Measurements from ENCODE around the gene RTCB. TPM values are rescaled to one million over a fixed set of nuclear protein-coding genes. Genes with fewer than 3 reads are reported as not detected.

RTCB gene
- total RNA-seq, 1 experiment from 2014 or later, result 110 TPM

DNA sequence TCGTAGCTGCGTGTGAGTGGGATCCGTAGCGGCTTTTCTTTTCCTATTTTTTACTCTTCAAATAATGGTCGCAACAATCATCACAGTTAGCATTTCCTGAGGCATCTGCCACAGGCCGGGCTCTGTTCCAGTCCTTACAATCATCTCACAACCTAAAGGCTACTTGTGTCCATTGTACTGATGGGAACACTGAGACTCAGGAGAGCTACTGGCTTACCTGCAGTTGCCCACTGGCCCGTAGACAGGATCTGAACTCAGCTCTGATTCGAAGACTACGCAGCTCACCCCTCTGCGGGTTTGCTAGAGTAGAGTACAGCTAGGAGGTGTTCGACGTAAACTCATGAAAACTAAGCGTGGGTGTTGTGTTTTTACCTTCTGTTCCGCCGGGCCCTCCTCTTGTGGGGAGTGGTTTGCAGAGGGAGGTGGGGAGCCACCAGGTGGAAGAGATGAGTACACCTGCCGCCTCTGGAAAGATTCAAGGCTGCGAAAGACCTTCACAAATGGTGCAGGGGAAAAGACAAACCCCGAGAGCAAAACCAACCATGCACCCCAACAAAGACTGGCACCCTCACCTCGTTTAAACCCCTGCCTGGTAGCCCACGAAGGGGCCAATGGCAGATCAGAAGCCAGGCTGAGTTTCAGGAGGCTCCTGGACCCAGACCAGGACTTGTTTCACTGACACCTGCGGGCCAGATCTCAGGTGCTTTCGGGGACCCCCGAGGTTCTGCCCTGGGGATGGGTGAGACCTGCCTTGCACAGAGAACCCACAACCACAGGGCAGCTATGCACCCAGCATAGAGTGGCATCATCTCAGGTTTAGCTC lies 72.6 kb downstream of the RTCB start:
- no peak for DNase-seq (ENCODE audit: low spot score)

DNA sequence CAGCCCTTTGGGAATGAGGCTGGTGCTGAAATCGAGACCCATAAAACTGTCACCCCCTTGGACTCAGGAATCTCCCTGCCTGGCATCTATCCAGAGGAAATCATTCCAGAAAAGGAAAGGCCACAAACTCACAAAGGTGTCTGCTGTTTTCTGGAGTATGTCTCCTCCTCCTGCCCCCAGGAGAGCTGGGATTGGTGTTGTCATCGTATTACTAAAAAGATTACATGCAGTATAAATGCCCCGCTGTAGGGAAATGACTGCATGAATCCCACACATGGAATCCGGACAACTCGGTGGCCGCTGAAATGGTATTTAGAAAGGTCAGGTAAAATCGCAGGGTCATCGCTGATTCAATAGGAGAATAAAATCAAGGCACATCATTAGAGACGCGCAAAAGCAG lies 73.3 kb downstream of the RTCB start:
- no peak for DNase-seq (ENCODE audit: low spot score)

Other genes with a start within 250 kb of the RTCB start
- gene RFPL2, start 207.2 kb downstream of the RTCB start, total RNA-seq (2014; rRNA removed; shearing (Covaris generic)), result not detected in 2 replicates
- 0.04 TPM in 1 of 2 replicates, not detected in the other for gene SLC5A4, start 156.9 kb downstream of the RTCB start, total RNA-seq (2014; rRNA removed; shearing (Covaris generic))
- not detected in 2 replicates for gene RFPL3, start 54.4 kb downstream of the RTCB start, total RNA-seq (2014; rRNA removed; shearing (Covaris generic))
- gene BPIFC, start 52.2 kb upstream of the RTCB start, total RNA-seq (2014; rRNA removed; shearing (Covaris generic)), result not detected in 2 replicates
- 83.2 and 106 TPM in 2 replicates for gene FBXO7, start 62.6 kb upstream of the RTCB start, total RNA-seq (2014; rRNA removed; shearing (Covaris generic))

Data from H4 (cell line).